Subcutaneous adipose tissue (tissue), 4 donors: ENCODE data around the gene SEL1L3. TPM values are rescaled to one million over a fixed set of nuclear protein-coding genes. Genes with fewer than 3 reads are reported as not detected.

Experiments used
- CTCF ChIP-seq: fragments of 450-650 bp; IDR thresholded peaks from one replicate; pipeline ENCODE4 v1.5.1; 2016; ENCODE audit warnings: low read depth, mild to moderate bottlenecking, control low read depth, antibody characterized with exemption, moderate library complexity
- total RNA-seq, 4 donors: library from RNA; depleted of rRNA; stranded (reverse); fragments of >200 nt; gene quantifications; one replicate each; pipeline ENCODE4 v1.1.0, GENCODE V29; 2016

The SEL1L3 gene
- total RNA-seq, 4 donors from 2014 or later: 6.2 to 49.6 (median 19.0) TPM

GRCh38 chr4:25900310-25900709 lies 37.5 kb upstream of the SEL1L3 start:
- TF ChIP-seq CTCF: no peak

DNA sequence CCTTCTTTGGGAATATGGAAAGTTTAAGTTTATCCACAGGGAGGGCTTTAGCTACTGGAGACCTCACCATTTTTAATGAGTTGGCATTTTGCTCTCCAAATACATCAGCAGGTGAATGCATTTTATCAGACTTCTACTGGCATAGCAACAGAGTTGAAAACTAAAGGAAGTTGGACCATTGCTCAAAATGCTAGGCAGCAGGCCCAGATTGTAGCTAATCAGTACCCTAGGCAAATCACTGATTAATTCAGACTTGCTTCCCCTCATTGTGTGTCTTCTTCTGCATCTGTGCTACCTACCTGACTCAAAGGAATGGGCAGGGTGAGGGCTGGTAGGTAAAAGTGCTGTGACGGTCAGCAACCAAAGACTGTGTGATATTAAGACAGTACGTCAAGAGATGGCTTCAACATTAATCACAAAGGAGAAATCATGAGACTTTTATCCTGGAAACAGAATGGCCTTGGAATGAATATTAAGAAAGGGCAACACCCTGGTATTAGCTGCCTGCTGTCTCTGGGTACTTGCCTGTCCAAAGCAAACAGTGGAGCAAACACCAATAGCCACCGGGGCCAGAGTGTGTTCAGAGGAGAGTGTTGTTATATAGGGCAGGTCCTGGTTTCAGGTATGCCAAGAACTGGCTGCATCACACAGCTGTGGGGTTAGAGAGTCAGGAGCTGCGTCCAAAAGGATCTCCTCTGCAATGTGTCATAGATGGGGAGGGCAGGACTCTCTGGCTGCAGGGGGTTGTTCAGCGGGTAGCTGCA lies 34.2 kb upstream of the SEL1L3 start:
- no peak for TF ChIP-seq CTCF

- no peak for TF ChIP-seq CTCF
These were observed 30.0 kb upstream of the SEL1L3 start for GRCh38 chr4:25892796-25893195.

DNA sequence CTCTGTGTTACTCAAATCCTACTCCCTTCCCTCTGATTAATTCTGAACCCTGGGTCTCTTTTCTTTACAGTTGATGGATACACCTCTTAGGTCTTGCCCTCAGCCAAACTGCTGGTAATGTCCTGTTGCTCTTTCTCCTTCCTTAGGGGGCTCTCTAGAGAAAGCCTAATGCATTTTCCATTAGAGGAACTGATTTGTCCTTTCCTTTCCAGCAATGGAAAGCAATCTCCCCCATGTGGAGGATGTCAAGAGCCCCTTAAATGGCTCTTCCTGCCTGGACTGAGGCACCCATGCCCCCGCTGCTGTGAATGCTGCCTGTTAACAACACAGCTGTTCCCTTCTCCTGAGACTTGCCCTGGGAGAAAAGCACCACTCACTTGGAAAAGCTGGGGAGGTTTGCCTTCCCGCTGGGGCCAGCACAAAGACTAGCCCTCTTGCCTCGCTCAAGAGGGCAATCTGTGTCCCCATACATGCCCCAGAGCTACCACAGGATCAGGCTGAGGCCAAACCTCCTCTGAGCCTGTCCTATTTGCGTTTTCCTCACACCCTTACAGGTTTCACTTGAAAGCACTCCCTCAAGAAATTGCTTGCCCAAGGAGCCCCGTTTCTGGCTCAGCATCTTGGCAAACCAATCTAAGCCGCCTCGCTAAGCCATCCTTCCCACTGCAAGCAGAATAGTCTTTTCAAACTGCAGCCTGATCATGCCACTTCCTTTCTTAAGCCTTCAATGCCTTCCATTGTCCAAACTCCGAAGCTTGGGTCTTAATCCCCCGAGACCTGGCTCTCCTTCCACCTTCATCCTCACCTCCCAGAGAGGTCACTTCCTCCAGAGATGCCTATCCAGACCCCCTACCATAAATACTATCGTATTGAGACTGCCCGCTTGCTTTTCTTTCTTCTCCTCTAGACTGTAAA lies 28.0 kb upstream of the SEL1L3 start:
- no peak for TF ChIP-seq CTCF

DNA sequence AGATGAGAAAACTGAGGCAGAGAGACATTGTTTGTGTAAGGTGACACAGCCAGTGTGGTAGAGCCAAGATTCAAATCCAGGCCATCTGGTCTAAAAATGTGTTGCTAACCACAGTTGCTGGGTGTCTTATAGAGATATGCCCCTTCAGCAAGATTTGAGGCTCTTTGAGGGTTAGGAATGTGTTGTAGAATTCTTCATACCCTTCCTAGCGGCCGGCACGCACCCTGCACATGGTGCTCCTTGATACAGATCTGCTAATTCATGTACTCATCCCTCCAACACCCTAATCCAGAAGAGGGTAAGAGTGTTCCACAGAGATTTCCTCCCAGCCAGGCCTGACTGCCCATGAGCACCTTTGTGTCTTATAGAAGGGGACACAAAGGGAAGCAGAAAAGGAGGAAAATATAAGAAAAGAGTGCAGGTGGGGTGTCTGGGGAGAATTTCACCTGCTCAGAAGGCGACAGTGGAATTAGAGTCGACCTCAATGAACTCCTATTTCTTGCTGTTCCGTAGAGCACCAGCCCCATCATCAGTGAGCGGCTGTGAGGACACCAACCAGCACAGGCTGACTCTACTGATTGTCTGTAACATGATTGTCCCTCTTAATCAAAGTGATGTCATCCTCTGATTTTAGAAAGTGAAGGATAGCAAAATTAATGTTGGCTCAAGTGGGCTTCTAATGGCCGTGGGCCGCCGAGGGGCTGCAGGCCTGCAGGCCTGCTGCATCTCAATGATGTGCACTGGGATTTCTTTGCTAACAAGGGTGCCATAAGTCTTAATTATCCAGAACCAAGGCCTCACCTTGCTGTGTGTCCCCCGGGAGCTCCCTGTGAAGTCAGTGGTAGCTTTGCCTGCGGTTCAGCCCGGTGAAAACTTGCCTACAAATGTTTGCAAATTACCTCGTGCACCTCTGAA lies 27.1 kb upstream of the SEL1L3 start:
- TF ChIP-seq CTCF: no peak

GRCh38 chr4:25888781-25889180 lies 26.0 kb upstream of the SEL1L3 start:
- no peak for TF ChIP-seq CTCF
